ENCODE data around the gene PLTP. TPM values are rescaled to one million over a fixed set of nuclear protein-coding genes. Genes with fewer than 3 reads are reported as not detected.
A peak's percentile ranks its signal among the peaks of the same experiment; 100 is the strongest.

PLTP gene
- total RNA-seq, 1 experiment from 2014 or later, result 4.7 TPM

GRCh38 chr20:45859916-45860315 lies 52.0 kb downstream of the PLTP start:
- ATAC-seq (no peak), DNase-seq (ENCODE audit: low read depth, low spot score) (no peak)
- intact Hi-C loops (cut with micrococcal nuclease), result no loop called here
- Histone ChIP-seq H3K4me1 (ENCODE audit: control insufficient read depth in 1 of 2, insufficient read depth in 2 of 2, low read length in 2 of 2) (peaks cover 15 to 36% of the 10 kb centered on the region in 2 experiments), H3K4me3 (replicated peaks in 1 of 2; ENCODE audit: low read depth in 1 of 2, low read length in 2 of 2) (no peak overlapping the region), H4K20me1 (ENCODE audit: insufficient read depth) (no peaks in the 10 kb centered on the region), H3K9me3 (ENCODE audit: control insufficient read depth in 1 of 2, insufficient read depth in 1 of 2, low read depth in 1 of 2, low read length in 2 of 2) (no peaks in the 10 kb centered on the region), H2AFZ (ENCODE audit: low read depth, low read length, poor library complexity, severe bottlenecking) (no peak overlapping the region), H3K4me2 (ENCODE audit: low read length) (peak overlapping the region; percentile 50; the same call in 1 of the 2 replicates), H3K9ac (ENCODE audit: low read length) (no peak overlapping the region), H3K9me2 (ENCODE audit: insufficient read depth) (no peaks in the 10 kb centered on the region), H3K27me3 (ENCODE audit: insufficient read depth, low read length) (no peaks in the 10 kb centered on the region), H3K27ac (ENCODE audit: low read depth, low read length) (no peak overlapping the region), H3K79me2 (ENCODE audit: insufficient read depth, low read length) (0 out of 2 replicates have a peak, but pooled peaks cover 12% of the 10 kb centered on the region), H3K36me3 (ENCODE audit: control insufficient read depth in 1 of 2, insufficient read depth in 2 of 2, low read length in 2 of 2) (no peaks in the 10 kb centered on the region)
- TF ChIP-seq EGR1 (IDR thresholded peaks at IDR 0.05; ENCODE audit: low read depth) (no peak), CBX3 (IDR thresholded peaks at IDR 0.05; ENCODE audit: low read depth) (no peak), SP1 (IDR thresholded peaks at IDR 0.05; ENCODE audit: low read depth) (no peak), FOSL1 (IDR thresholded peaks at IDR 0.05; ENCODE audit: low read depth) (no peak)
- ChIA-PET RAD21 (ENCODE audit: low non-redundant PET in 1 of 2, low total read pairs in 2 of 2, uncharacterized antibody in 2 of 2, unreplicated experiment in 2 of 2) (no interaction called here), CTCF (no interaction called here), POLR2A (no interaction called here)
- no TSS peak for BruUV-seq (replicated peaks)

- Histone ChIP-seq H2AFZ (ENCODE audit: low read depth, low read length, poor library complexity, severe bottlenecking) (no peak overlapping the region), H3K27me3 (ENCODE audit: insufficient read depth, low read length) (no peaks in the 10 kb centered on the region), H3K9me2 (ENCODE audit: insufficient read depth) (no peaks in the 10 kb centered on the region), H3K27ac (ENCODE audit: low read depth, low read length) (peak overlapping the region; percentile 46; the same call in 1 of the 2 replicates), H3K9me3 (ENCODE audit: control insufficient read depth in 1 of 2, insufficient read depth in 1 of 2, low read depth in 1 of 2, low read length in 2 of 2) (no peaks in the 10 kb centered on the region), H3K9ac (ENCODE audit: low read length) (no peak overlapping the region), H3K4me2 (ENCODE audit: low read length) (peak overlapping the region; percentile 95), H4K20me1 (ENCODE audit: insufficient read depth) (no peaks in the 10 kb centered on the region), H3K36me3 (ENCODE audit: control insufficient read depth in 1 of 2, insufficient read depth in 2 of 2, low read length in 2 of 2) (no peaks in the 10 kb centered on the region), H3K79me2 (ENCODE audit: insufficient read depth, low read length) (0 out of 2 replicates have a peak, but pooled peaks cover 12% of the 10 kb centered on the region), H3K4me3 (replicated peaks in 1 of 2; ENCODE audit: low read depth in 1 of 2, low read length in 2 of 2) (peak overlapping the region; percentile 72 to 96), H3K4me1 (ENCODE audit: control insufficient read depth in 1 of 2, insufficient read depth in 2 of 2, low read length in 2 of 2) (peaks cover 15 to 36% of the 10 kb centered on the region in 2 experiments)
- ATAC-seq (peak; percentile 6), DNase-seq (ENCODE audit: low read depth, low spot score) (no peak)
- CTCF ChIA-PET, result interaction anchor here (1.6 kb wide), 1 partner anchor 23 kb away, joined by 3 read pairs; the partner anchor contains the start of gene ZSWIM1
- POLR2A ChIA-PET, result interaction anchor here (1.9 kb wide), 1 partner anchor 24 kb away, joined by 8 read pairs; the partner anchor contains the start of gene ZSWIM1
- intact Hi-C loops (cut with micrococcal nuclease), result no loop called here
- RAD21 ChIA-PET (ENCODE audit: low non-redundant PET in 1 of 2, low total read pairs in 2 of 2, uncharacterized antibody in 2 of 2, unreplicated experiment in 2 of 2), result no interaction called here
- TF ChIP-seq JUND (IDR thresholded peaks at IDR 0.05) (no peak), CEBPB (IDR thresholded peaks at IDR 0.05; ENCODE audit: low read depth) (no peak), POLR2A (IDR thresholded peaks at IDR 0.05; ENCODE audit: borderline replicate concordance, extremely low read depth, insufficient read depth, insufficient read length) (no peak), ATF3 (IDR thresholded peaks at IDR 0.05) (no peak), EZH2phosphoT487 (IDR thresholded peaks at IDR 0.05; ENCODE audit: borderline replicate concordance) (no peak), CBX3 (IDR thresholded peaks at IDR 0.05; ENCODE audit: low read depth) (no peak), RAD21 (IDR thresholded peaks at IDR 0.05; ENCODE audit: low read depth) (no peak), SIN3A (IDR thresholded peaks at IDR 0.05; ENCODE audit: low read depth) (no peak), EGR1 (IDR thresholded peaks at IDR 0.05; ENCODE audit: low read depth) (no peak), ZBTB33 (IDR thresholded peaks at IDR 0.05; ENCODE audit: extremely low read depth, insufficient replicate concordance, low read length) (no peak), ELF1 (IDR thresholded peaks at IDR 0.05; ENCODE audit: borderline replicate concordance, low read depth) (no peak), EZH2 (IDR thresholded peaks at IDR 0.05) (no peak), SP1 (IDR thresholded peaks at IDR 0.05; ENCODE audit: low read depth) (no peak), FOSL1 (IDR thresholded peaks at IDR 0.05; ENCODE audit: low read depth) (no peak), TCF7L2 (IDR thresholded peaks at IDR 0.05; ENCODE audit: borderline replicate concordance, extremely low read depth, insufficient read depth, insufficient read length) (no peak), YY1 (IDR thresholded peaks at IDR 0.05; ENCODE audit: extremely low read depth, insufficient replicate concordance, low read depth, low read length) (no peak)
- no TSS peak for BruUV-seq (replicated peaks)
Observed at GRCh38 chr20:45857882-45858216, 54.1 kb downstream of the PLTP start.

Measured in HCT116 (cell line).